ENCODE data around the gene CYTL1.

GRCh38 chr4:5055411-5055810 is 36.2 kb upstream of the CYTL1 start:
- TF ChIP-seq CTCF (IDR thresholded peaks at IDR 0.05) (no peak), POLR2A (IDR thresholded peaks at IDR 0.05) (no peak), EP300 (IDR thresholded peaks at IDR 0.05) (no peak)

All from tibial nerve (tissue), 4 donors.